HG02973 (cell line): ENCODE data around the gene AGAP1.

ENCODE experiments used
- ATAC-seq: cut with Tn5 transposase; IDR thresholded peaks from one replicate; pipeline ENCODE4 v1.9.1; 2021; ENCODE audit warnings: moderate library complexity; ENCODE audit not compliant: unreplicated experiment

Gene AGAP1

GRCh38 chr2:235486729-235487128 lies 7.1 kb upstream of the AGAP1 start:
- ATAC-seq, result no peak

- no peak for ATAC-seq
These were observed 3.9 kb upstream of the AGAP1 start for GRCh38 chr2:235489897-235490296.

GRCh38 chr2:235492850-235493344 lies 946 bp upstream of the AGAP1 start:
- no peak for ATAC-seq

- ATAC-seq, result no peak
These were observed 455 bp upstream of the AGAP1 start for GRCh38 chr2:235493402-235493774.

GRCh38 chr2:235494716-235495372 lies 1.0 kb downstream of the AGAP1 start:
- no peak for ATAC-seq

- ATAC-seq, result no peak
These were observed 1.8 kb downstream of the AGAP1 start for GRCh38 chr2:235495373-235496238.

GRCh38 chr2:235496239-235496621 lies 2.4 kb downstream of the AGAP1 start:
- ATAC-seq, result no peak

GRCh38 chr2:235497096-235497495 lies 3.3 kb downstream of the AGAP1 start:
- no peak for ATAC-seq

- ATAC-seq, result no peak
These were observed 4.7 kb downstream of the AGAP1 start for GRCh38 chr2:235498541-235498940.

GRCh38 chr2:235498946-235499812 lies 5.3 kb downstream of the AGAP1 start:
- no peak for ATAC-seq

- ATAC-seq, result no peak
These were observed 6.4 kb downstream of the AGAP1 start for GRCh38 chr2:235500110-235500760.

- no peak for ATAC-seq
These were observed 7.2 kb downstream of the AGAP1 start for GRCh38 chr2:235500761-235501672.

GRCh38 chr2:235501673-235502031 lies 7.8 kb downstream of the AGAP1 start:
- ATAC-seq, result no peak

- ATAC-seq, result no peak
These were observed 8.5 kb downstream of the AGAP1 start for GRCh38 chr2:235502336-235502735.

- no peak for ATAC-seq
These were observed 10.8 kb downstream of the AGAP1 start for GRCh38 chr2:235504441-235505180.

- ATAC-seq, result no peak
These were observed 11.4 kb downstream of the AGAP1 start for GRCh38 chr2:235505181-235505741.

GRCh38 chr2:235506291-235506996 lies 12.6 kb downstream of the AGAP1 start:
- no peak for ATAC-seq

- no peak for ATAC-seq
These were observed 13.3 kb downstream of the AGAP1 start for GRCh38 chr2:235506997-235507615.
